A673 (cell line): ENCODE data around the gene SOBP.

Experiments used
- CTCF ChIP-seq: fragments of 300-800, 200-600 bp; sonication (generic); conservative IDR thresholded peaks from 2 replicates; pipeline ENCODE4 v1.5.1; 2017; ENCODE audit warnings: low read depth, mild to moderate bottlenecking, antibody characterized with exemption, low read length, moderate library complexity, mixed read lengths
- EZH2 ChIP-seq: fragments of 200-600 bp; sonication (generic); IDR thresholded peaks from 2 replicates; pipeline ENCODE4 v1.6.1; 2017; ENCODE audit warnings: borderline replicate concordance, low read depth, mild to moderate bottlenecking, mixed read lengths, antibody characterized with exemption, low read length; ENCODE audit not compliant: poor library complexity, severe bottlenecking

- TF ChIP-seq CTCF (no peak), EZH2 (no peak)
These were observed 152.4 kb downstream of the SOBP start for GRCh38 chr6:107642095-107642860.
